Posterior cingulate gyrus (tissue), 11 donors: ENCODE measurements around the gene ABCC11.
A peak's percentile ranks its signal among the peaks of the same experiment; 100 is the strongest.

ENCODE experiments used
- DNase-seq, 10 donors: peaks; one replicate each; pipeline versions ENCODE4 v3.0.0 to v3.0.0-alpha.2; 2020 to 2021; ENCODE audit warnings: mixed read lengths in 3 of 10
- intact Hi-C: fragments of 100-400 bp; cut with DNase I; formaldehyde crosslinking; loops from one replicate; pipeline ENCODE4 v1.15.1; 2023

Gene ABCC11

GRCh38 chr16:48137822-48138221 is 109.5 kb downstream of the ABCC11 start:
- DNase-seq: no peak
- intact Hi-C loops: no loop called here

- peak in 1 of 10 donors; percentile 65 for DNase-seq
- intact Hi-C loops: no loop called here
Observed at GRCh38 chr16:48136547-48137360, 110.6 kb downstream of the ABCC11 start.

GRCh38 chr16:48133455-48134211 is 113.7 kb downstream of the ABCC11 start:
- intact Hi-C loops: no loop called here
- peak in 1 of 10 donors; percentile 22 for DNase-seq

GRCh38 chr16:48132696-48133095 is 114.6 kb downstream of the ABCC11 start:
- DNase-seq: no peak
- intact Hi-C loops: no loop called here

GRCh38 chr16:48131201-48131935 is 116.0 kb downstream of the ABCC11 start:
- intact Hi-C loops: no loop called here
- peak in 1 of 10 donors; percentile 59 for DNase-seq

- intact Hi-C loops: no loop called here
- DNase-seq: no peak
Observed at GRCh38 chr16:48129926-48130325, 117.4 kb downstream of the ABCC11 start.

- DNase-seq: peak in 1 of 10 donors; percentile 7
- intact Hi-C loops: no loop called here
Observed at GRCh38 chr16:48128769-48129168, 118.6 kb downstream of the ABCC11 start.

GRCh38 chr16:48126801-48127644 is 120.3 kb downstream of the ABCC11 start:
- peak in 1 of 10 donors; percentile 69 for DNase-seq
- intact Hi-C loops: no loop called here

GRCh38 chr16:48125888-48126287 is 121.5 kb downstream of the ABCC11 start:
- intact Hi-C loops: no loop called here
- DNase-seq: peak in 1 of 10 donors; percentile 36

- intact Hi-C loops: no loop called here
- DNase-seq: peak in 1 of 10 donors; percentile 42
Observed at GRCh38 chr16:48124266-48124665, 123.1 kb downstream of the ABCC11 start.

GRCh38 chr16:48123104-48123788 is 124.1 kb downstream of the ABCC11 start:
- peak in 5 of 10 donors; percentile 35 to 88 (median 44) for DNase-seq
- intact Hi-C loops: no loop called here

GRCh38 chr16:48121276-48121675 is 126.1 kb downstream of the ABCC11 start:
- no peak for DNase-seq

GRCh38 chr16:48118841-48119240 is 128.5 kb downstream of the ABCC11 start:
- intact Hi-C loops: no loop called here
- DNase-seq: no peak

More at GRCh38 chr16:48121276-48121675, 126.1 kb downstream of the ABCC11 start:
- intact Hi-C loops: no loop called here

- DNase-seq: peak in 7 of 10 donors; percentile 19 to 86 (median 49)
- intact Hi-C loops: no loop called here
Observed at GRCh38 chr16:48117217-48118105, 129.9 kb downstream of the ABCC11 start.
